CD4-positive, alpha-beta T cell treated with Interferon gamma for 1 hour (primary cell): Measurements from ENCODE around the gene ELAVL2.

Source experiments
- DNase-seq: peaks from one replicate; pipeline ENCODE4 v3.0.0-alpha.2; 2020

Gene ELAVL2

GRCh38 chr9:23658376-23659258, 167.4 kb downstream of the ELAVL2 start:
- no peak for DNase-seq

GRCh38 chr9:23651051-23651450, 175.0 kb downstream of the ELAVL2 start:
- DNase-seq = no peak

GRCh38 chr9:23648651-23649050, 177.4 kb downstream of the ELAVL2 start:
- DNase-seq = no peak

GRCh38 chr9:23644896-23645295, 181.1 kb downstream of the ELAVL2 start:
- DNase-seq = no peak

- no peak for DNase-seq
Observed at GRCh38 chr9:23644326-23644725, 181.7 kb downstream of the ELAVL2 start.

GRCh38 chr9:23643656-23644258, 182.3 kb downstream of the ELAVL2 start:
- no peak for DNase-seq
